HepG2 (cell line): ENCODE data around the gene HDAC3. TPM values are rescaled to one million over a fixed set of nuclear protein-coding genes. Genes with fewer than 3 reads are reported as not detected.
A peak's percentile ranks its signal among the peaks of the same experiment; 100 is the strongest.

Experiments
- BORCS8-MEF2B ChIP-seq: sonication (generic); formaldehyde crosslinking; IDR thresholded peaks from 2 replicates; pipeline ENCODE4 v1.8.0; 2022; ENCODE audit warnings: mild to moderate bottlenecking, missing genetic modification reagents
- DRAP1 ChIP-seq: IDR thresholded peaks from 2 replicates; pipeline ENCODE4 v1.6.1; 2016; ENCODE audit warnings: missing genetic modification reagents, missing compliant biosample characterization
- NKX3-1 ChIP-seq: sonication (generic); formaldehyde crosslinking; IDR thresholded peaks from 2 replicates; pipeline ENCODE4 v1.5.0; 2020; ENCODE audit warnings: missing genetic modification reagents
- RFXAP ChIP-seq: sonication (generic); formaldehyde crosslinking; IDR thresholded peaks from 2 replicates; pipeline ENCODE4 v1.4.0; 2020; ENCODE audit warnings: missing genetic modification reagents, borderline replicate concordance
- ZBTB38 ChIP-seq: sonication (generic); formaldehyde crosslinking; IDR thresholded peaks from 2 replicates; pipeline ENCODE4 v1.5.1; 2020; ENCODE audit warnings: mild to moderate bottlenecking, missing genetic modification reagents
- ZFP41 ChIP-seq: sonication (generic); formaldehyde crosslinking; IDR thresholded peaks from 2 replicates; pipeline ENCODE4 v1.4.0; 2020; ENCODE audit warnings: mild to moderate bottlenecking, missing genetic modification reagents, borderline replicate concordance
- ZNF318 ChIP-seq: sonication (generic); formaldehyde crosslinking; IDR thresholded peaks from 2 replicates; pipeline ENCODE4 v1.4.0; 2020; ENCODE audit warnings: mild to moderate bottlenecking, missing genetic modification reagents
- ZNF33B ChIP-seq: sonication (generic); formaldehyde crosslinking; IDR thresholded peaks from 2 replicates; pipeline ENCODE4 v1.5.1; 2020; ENCODE audit warnings: mild to moderate bottlenecking, missing genetic modification reagents
- ZNF496 ChIP-seq: sonication (generic); formaldehyde crosslinking; IDR thresholded peaks from 2 replicates; pipeline ENCODE4 v1.8.1; 2023; ENCODE audit warnings: mild to moderate bottlenecking, moderate library complexity, missing genetic modification reagents; ENCODE audit not compliant: insufficient replicate concordance
- ZNF510 ChIP-seq: sonication (generic); formaldehyde crosslinking; IDR thresholded peaks from 2 replicates; pipeline ENCODE4 v1.4.0; 2020; ENCODE audit warnings: low read depth, mild to moderate bottlenecking, missing genetic modification reagents
- ZNF567 ChIP-seq: sonication (generic); formaldehyde crosslinking; IDR thresholded peaks from 2 replicates; pipeline ENCODE4 v1.8.1; 2023; ENCODE audit warnings: mild to moderate bottlenecking, missing genetic modification reagents, borderline replicate concordance
- ZNF580 ChIP-seq: IDR thresholded peaks from 2 replicates; pipeline ENCODE4 v1.6.1; 2016; ENCODE audit warnings: low read depth, borderline replicate concordance
- polyA plus RNA-seq, 8 experiments: library from polyadenylated mRNA; depleted of rRNA in 3 of 8; stranded (reverse) in 7 of 8; unstranded in 1 of 8; fragments of >200 nt; fragmentation: Illumina TruSeq in 4 of 8; extraction: Trizol in 4 of 8; gene quantifications; 2 replicates each; pipeline versions ENCODE4 v1.2.1 to v1.2.3, GENCODE V29; 2011 to 2016; ENCODE audit warnings: low read depth in 4 of 8, missing spikeins in 1 of 8, mixed read lengths in 1 of 8; ENCODE audit not compliant: insufficient read depth in 1 of 8
- total RNA-seq, 5 experiments: library from RNA; depleted of rRNA; stranded (reverse); fragments of >200 nt; fragmentation: Illumina TruSeq; extraction: Trizol; gene quantifications; 2 replicates each; pipeline ENCODE4 v1.2.3, GENCODE V29; 2016; ENCODE audit warnings: low read depth in 1 of 5
- TF ChIP-seq, protein P1 (sequence below): IDR thresholded peaks from 2 replicates; pipeline ENCODE4 v1.6.1; 2016; ENCODE audit warnings: missing compliant biosample characterization, missing genetic modification reagents, borderline replicate concordance
- TF ChIP-seq, protein P2 (sequence below): sonication (generic); formaldehyde crosslinking; IDR thresholded peaks from 2 replicates; pipeline ENCODE4 v1.9.0; 2021; ENCODE audit warnings: missing genetic modification reagents, mild to moderate bottlenecking, borderline replicate concordance
- TF ChIP-seq, protein P3 (sequence below): IDR thresholded peaks from 2 replicates; pipeline ENCODE4 v1.6.1; 2016

Gene HDAC3
- total and polyA plus RNA-seq, 2 of the 13 experiments (the other 11 are each of a cell fraction or from before 2014, with no cell fraction given), result 84.0 to 94.1 TPM

- TF ChIP-seq, protein P1, sequence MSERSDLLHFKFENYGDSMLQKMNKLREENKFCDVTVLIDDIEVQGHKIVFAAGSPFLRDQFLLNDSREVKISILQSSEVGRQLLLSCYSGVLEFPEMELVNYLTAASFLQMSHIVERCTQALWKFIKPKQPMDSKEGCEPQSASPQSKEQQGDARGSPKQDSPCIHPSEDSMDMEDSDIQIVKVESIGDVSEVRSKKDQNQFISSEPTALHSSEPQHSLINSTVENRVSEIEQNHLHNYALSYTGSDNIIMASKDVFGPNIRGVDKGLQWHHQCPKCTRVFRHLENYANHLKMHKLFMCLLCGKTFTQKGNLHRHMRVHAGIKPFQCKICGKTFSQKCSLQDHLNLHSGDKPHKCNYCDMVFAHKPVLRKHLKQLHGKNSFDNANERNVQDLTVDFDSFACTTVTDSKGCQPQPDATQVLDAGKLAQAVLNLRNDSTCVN (CRISPR knock-in tag), result no peak
- TF ChIP-seq, protein P2, sequence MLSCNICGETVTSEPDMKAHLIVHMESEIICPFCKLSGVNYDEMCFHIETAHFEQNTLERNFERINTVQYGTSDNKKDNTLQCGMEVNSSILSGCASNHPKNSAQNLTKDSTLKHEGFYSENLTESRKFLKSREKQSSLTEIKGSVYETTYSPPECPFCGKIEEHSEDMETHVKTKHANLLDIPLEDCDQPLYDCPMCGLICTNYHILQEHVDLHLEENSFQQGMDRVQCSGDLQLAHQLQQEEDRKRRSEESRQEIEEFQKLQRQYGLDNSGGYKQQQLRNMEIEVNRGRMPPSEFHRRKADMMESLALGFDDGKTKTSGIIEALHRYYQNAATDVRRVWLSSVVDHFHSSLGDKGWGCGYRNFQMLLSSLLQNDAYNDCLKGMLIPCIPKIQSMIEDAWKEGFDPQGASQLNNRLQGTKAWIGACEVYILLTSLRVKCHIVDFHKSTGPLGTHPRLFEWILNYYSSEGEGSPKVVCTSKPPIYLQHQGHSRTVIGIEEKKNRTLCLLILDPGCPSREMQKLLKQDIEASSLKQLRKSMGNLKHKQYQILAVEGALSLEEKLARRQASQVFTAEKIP, result no peak
- TF ChIP-seq ZNF580 (CRISPR knock-in tag) (no peak), RFXAP (CRISPR knock-in tag) (no peak), ZNF33B (CRISPR knock-in tag) (no peak), ZNF510 (CRISPR knock-in tag) (no peak), NKX3-1 (no peak), ZFP41 (CRISPR knock-in tag) (no peak), ZBTB38 (CRISPR knock-in tag) (peak; percentile 24; the same call in 1 of the 2 replicates), BORCS8-MEF2B (CRISPR knock-in tag) (no peak), ZNF318 (CRISPR knock-in tag) (no peak), ZNF496 (CRISPR knock-in tag) (no peak), DRAP1 (CRISPR knock-in tag) (peak; percentile 42; the same call in 1 of the 2 replicates), ZNF567 (no peak)
- TF ChIP-seq, protein P3, sequence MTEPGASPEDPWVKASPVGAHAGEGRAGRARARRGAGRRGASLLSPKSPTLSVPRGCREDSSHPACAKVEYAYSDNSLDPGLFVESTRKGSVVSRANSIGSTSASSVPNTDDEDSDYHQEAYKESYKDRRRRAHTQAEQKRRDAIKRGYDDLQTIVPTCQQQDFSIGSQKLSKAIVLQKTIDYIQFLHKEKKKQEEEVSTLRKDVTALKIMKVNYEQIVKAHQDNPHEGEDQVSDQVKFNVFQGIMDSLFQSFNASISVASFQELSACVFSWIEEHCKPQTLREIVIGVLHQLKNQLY, result no peak
Observed at GRCh38 chr5:141650851-141651727, 14.4 kb upstream of the HDAC3 start, which contains the start of gene FCHSD1 (continued).
